GM06990 (cell line): ENCODE measurements around the gene MTOR.
"Not testable (repeated sequence)": the region's sequence is repeated elsewhere in the genome, so short reads cannot be mapped to it uniquely, and the experiment has no call there.

Experiments
- DNase-seq: peaks from one replicate; pipeline ENCODE4 v3.0.0-alpha.2; 2011; ENCODE audit not compliant: insufficient read length; ENCODE audit errors: extremely low read depth
- H3K27me3 ChIP-seq: replicated peaks from 2 replicates; pipeline ENCODE4 v1.6.0; 2011; ENCODE audit warnings: low read length; ENCODE audit not compliant: control insufficient read depth, insufficient read depth
- H3K36me3 ChIP-seq: 2 replicates; pipeline ENCODE4 v1.5.1; 2011; ENCODE audit warnings: low read length; ENCODE audit not compliant: control insufficient read depth, insufficient read depth
- H3K4me3 ChIP-seq: replicated peaks from 2 replicates; pipeline ENCODE4 v1.5.1; 2011; ENCODE audit warnings: low read depth, mild to moderate bottlenecking, control low read depth, low read length
- TF ChIP-seq, protein P1 (sequence below): IDR thresholded peaks from 2 replicates; pipeline ENCODE4 v1.5.1; 2011; ENCODE audit warnings: low read length, control low read depth, mild to moderate bottlenecking, inconsistent platforms; ENCODE audit not compliant: insufficient read depth, poor library complexity, severe bottlenecking

The MTOR gene

DNA sequence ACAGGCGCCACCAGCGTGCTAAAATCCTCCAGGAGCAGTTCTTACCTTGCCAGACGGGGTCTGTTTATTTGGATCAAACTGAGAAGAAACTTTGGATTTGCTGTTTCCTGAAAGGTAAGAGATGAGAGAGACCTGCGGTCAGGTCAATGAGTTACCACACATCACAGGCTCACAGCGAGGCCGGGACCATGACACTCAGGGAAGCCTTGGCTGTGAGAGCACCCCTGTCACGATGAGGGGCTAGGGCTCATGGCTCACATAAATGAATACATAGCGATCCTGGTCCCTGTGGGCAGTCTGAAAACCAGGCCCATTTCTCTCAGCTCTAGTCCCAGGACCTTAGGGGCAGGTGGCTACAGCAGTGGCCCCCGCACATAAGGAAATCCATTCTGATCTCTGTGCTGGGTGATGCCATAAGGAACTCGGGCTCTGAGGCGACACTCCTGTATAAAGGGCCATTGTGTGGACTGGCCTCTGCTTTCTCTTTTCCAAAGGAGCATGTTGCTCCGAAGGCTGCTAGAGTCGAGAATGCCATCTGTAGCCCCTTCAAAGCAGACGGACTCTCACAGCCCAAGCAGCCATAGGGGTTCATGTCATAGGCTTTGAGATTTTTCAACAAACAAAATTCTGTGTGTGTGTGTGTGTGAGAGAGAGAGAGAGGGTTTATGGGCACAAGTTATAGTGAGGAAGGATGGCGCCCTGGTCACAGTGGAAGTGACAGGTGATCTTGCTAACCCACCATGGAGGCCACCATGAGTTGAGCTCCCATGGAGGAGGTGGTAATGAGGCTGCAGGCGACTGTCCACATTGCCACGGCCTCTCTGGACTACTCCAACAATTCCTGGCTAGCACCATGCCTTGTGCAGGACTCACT lies 193.5 kb downstream of the MTOR start:
- Histone ChIP-seq H3K4me3 (no peak overlapping the region), H3K36me3 (peaks cover 43% of the 10 kb centered on the region), H3K27me3 (no peaks in the 10 kb centered on the region)
- DNase-seq, result no peak
- TF ChIP-seq, protein P1, sequence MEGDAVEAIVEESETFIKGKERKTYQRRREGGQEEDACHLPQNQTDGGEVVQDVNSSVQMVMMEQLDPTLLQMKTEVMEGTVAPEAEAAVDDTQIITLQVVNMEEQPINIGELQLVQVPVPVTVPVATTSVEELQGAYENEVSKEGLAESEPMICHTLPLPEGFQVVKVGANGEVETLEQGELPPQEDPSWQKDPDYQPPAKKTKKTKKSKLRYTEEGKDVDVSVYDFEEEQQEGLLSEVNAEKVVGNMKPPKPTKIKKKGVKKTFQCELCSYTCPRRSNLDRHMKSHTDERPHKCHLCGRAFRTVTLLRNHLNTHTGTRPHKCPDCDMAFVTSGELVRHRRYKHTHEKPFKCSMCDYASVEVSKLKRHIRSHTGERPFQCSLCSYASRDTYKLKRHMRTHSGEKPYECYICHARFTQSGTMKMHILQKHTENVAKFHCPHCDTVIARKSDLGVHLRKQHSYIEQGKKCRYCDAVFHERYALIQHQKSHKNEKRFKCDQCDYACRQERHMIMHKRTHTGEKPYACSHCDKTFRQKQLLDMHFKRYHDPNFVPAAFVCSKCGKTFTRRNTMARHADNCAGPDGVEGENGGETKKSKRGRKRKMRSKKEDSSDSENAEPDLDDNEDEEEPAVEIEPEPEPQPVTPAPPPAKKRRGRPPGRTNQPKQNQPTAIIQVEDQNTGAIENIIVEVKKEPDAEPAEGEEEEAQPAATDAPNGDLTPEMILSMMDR, result no peak

DNA sequence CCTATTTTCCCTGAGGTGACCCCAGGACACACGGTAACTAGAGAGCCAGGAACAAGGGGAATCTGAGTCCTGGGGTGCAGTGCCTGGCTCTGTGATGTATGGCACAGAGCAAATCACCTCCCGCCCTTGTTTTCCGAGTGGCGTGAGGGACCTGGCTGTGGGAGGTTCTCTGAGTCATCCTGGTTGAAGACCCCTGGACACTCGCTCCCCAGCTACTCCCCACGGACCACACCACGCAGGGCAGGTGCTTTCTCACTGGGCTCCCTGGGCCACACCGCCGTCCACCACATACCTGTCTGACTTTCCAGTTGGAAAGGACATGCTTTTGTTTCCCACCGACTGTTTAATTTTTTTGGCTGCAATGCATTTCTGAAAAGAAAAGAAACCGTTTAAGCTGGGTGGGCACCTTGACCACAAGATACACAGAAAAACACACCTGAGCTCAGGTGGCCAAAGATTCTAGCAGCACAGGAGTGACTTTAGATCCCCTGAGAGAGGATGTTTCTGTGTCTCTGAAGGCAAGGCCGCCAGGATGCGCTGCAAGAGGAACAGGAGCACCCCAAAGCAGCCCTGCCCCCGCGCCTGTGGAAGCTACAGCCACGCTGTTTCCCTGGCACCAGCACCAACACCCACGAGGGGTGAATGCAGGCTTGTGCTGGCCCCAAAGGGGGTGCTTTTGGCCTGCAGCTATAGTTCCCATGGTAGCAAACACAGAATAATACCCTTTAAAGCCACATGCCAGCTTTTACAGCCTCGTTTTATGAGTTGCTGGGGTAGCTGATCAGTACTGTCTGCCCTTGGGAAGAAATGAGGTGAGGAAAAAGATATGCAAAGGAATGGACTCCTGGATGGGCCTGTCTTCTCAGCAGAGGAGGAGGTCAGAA lies 194.4 kb downstream of the MTOR start:
- DNase-seq, result no peak
- H3K4me3 ChIP-seq, result no peak overlapping the region
- no peaks in the 10 kb centered on the region for H3K27me3 ChIP-seq
- peaks cover 44% of the 10 kb centered on the region for H3K36me3 ChIP-seq
- TF ChIP-seq, protein P1, result no peak

DNA sequence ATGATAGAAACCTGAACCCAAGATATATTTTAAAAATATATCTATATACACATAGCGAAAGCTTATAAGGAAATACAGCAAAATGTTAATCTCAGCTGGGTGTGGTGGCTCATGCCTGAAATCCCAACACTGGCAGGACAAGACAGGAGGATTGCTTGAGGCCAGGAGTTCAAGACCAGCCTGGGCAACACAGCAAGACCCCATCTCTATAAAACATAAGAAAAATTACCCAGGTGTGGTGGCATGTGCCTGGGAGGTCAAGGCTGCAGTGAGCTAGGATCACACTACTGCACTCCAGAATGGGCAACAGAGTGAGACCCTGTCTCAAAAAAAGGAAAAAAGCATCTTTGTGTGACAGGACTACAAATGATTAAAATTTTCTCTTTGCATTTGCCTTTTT lies 196.6 kb downstream of the MTOR start:
- no peaks in the 10 kb centered on the region for H3K27me3 ChIP-seq
- no peak for DNase-seq
- TF ChIP-seq, protein P1, result no peak
- no peak overlapping the region for H3K4me3 ChIP-seq
- H3K36me3 ChIP-seq, result peaks cover 35% of the 10 kb centered on the region

DNA sequence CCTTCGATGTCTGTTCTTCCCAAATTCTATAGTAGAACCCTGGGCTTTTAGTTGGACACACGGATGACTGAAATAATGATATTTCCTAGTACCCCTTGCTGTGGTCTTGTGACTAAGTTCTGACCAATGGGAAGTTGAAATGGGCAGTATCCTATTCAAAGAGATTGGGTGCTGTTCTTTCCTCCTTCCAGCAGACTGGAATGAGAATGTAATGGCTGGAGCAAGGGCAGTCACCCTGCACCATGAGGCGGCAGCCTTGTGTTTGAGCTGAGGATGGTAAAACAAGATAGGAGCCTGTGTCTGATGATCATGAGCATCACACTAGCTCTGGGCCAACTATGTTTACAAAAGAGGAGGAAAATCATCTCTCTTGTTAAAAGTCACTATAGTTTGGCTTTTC lies 197.4 kb downstream of the MTOR start:
- no peaks in the 10 kb centered on the region for H3K27me3 ChIP-seq
- TF ChIP-seq, protein P1, result no peak
- H3K4me3 ChIP-seq, result no peak overlapping the region
- peaks cover 31% of the 10 kb centered on the region for H3K36me3 ChIP-seq
- DNase-seq, result no peak

DNA sequence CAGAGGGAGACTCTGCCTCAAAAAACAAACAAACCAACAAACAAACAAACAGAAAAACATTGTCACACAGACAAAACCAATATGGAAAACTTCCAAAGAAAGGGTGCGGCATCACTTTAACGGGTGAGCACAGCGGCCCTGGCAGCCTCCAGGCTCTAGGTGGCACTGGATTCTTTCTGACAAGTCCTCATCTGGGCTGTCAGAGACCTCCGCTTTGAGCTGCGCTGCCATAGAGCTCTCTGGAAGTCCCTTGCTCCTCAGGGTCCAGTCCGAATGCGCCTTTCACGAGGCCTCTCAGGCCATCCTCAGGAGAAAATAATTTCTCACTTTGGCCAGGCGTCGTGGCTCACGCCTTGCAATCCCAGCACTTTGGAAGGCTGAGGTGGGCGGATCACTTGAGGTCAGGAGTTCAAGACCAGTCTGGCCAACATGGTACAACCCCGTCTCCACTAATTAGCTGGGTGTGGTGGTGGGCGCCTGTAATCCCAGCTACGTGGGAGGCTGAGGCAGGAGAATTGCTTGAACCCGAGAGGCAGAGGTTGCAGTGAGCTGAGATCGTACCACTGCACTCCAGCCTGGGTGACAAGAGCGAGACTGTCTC lies 198.3 kb downstream of the MTOR start:
- peaks cover 23% of the 10 kb centered on the region for H3K36me3 ChIP-seq
- DNase-seq, H3K27me3 ChIP-seq, H3K4me3 ChIP-seq: not testable (repeated sequence)
